Activated naive CD4-positive, alpha-beta T cell treated with Interleukin-2 at 50 U/mL for 16 hours (primary cell): ENCODE measurements around the gene FFAR1.
"Not testable (repeated sequence)": the region's sequence is repeated elsewhere in the genome, so short reads cannot be mapped to it uniquely, and the experiment has no call there.

Experiments
- DNase-seq: peaks from one replicate; pipeline ENCODE4 v3.0.0-alpha.2; 2020

FFAR1 gene

DNA sequence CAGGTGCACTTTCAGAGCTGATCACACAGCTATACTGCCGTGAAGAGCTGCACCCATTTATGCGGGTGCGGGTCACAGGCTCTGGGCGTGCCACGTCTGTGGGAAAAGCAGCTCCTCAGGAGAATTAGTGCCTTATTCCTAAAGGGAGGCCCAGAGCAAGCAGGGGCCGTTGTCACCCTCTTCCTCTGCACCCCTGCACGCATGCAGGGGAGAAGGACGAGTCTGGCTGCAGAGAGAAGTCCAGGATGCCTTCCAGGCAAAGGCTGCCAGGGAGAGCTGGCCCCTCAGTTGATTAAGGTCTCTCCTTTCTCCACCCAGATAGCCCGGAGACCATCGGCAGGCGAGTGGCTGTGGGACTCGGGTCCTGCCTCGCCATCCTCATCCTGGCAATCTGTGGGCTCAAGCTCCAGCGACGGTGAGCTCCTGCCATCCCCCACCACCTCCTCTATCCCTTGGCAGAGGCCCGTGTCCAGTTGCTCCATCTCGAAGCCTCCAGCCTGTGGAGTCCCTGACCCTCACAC is 3.1 kb upstream of the FFAR1 start:
- no peak for DNase-seq

- no peak for DNase-seq
Observed at GRCh38 chr19:35345671-35346111, 2.0 kb upstream of the FFAR1 start.

DNA sequence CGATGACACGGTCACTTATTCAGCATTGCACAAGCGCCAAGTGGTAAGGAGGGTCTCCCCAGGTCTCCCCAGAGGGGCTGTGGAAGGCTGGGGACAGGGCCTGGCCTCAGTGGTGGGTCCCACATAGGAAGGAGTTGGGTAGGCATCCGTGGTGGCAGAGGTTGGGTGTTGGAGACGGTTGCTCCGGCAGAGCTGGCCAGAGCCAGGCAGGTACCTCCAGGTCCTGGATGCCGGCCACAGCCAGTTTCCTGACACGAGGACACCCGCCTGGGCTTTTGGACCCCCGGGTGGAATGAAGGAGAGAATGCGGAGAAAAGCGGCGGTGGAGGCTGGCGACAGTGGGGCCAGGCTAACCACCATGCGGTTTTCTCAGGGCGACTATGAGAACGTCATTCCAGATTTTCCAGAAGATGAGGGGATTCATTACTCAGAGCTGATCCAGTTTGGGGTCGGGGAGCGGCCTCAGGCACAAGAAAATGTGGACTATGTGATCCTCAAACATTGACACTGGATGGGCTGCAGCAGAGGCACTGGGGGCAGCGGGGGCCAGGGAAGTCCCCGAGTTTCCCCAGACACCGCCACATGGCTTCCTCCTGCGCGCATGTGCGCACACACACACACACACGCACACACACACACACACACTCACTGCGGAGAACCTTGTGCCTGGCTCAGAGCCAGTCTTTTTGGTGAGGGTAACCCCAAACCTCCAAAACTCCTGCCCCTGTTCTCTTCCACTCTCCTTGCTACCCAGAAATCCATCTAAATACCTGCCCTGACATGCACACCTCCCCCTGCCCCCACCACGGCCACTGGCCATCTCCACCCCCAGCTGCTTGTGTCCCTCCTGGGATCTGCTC is 1.3 kb upstream of the FFAR1 start:
- peak; percentile 69 for DNase-seq

GRCh38 chr19:35347930-35348298 is 212 bp downstream of the FFAR1 start:
- DNase-seq, result no peak

DNA sequence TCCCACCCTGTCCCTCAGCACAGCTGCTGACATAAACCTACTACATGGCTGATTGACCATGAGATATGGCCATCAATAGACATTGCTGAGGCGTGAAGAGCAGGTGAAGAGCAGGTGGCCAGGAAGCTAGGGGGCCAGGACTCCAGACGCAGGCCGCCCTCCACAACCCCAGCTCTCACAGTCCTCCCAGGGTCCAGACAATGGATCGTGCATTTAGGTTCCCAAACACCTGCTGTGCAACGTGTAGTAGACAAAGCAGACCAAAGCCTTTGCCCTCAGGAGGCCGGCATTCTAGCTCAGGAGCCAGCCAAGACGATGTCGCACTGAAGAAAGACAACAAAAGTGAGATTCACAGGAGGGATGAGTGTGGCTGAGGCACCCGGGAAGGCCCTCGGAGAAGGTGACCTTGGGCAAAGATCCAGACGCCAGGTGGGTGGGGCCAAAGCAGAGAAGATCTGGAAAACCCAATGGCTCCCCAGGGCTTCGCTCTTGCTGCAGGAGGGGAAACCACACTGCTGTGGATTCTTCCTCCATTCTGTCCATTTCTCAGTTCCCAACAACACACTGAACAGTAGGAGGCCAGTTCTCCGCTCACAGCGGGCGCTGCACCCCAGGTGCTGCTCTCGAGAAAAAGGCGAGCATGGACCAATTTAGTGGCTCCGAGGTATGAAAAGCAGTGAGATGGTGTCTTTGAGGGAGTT is 1.4 kb downstream of the FFAR1 start:
- DNase-seq, result no peak

DNA sequence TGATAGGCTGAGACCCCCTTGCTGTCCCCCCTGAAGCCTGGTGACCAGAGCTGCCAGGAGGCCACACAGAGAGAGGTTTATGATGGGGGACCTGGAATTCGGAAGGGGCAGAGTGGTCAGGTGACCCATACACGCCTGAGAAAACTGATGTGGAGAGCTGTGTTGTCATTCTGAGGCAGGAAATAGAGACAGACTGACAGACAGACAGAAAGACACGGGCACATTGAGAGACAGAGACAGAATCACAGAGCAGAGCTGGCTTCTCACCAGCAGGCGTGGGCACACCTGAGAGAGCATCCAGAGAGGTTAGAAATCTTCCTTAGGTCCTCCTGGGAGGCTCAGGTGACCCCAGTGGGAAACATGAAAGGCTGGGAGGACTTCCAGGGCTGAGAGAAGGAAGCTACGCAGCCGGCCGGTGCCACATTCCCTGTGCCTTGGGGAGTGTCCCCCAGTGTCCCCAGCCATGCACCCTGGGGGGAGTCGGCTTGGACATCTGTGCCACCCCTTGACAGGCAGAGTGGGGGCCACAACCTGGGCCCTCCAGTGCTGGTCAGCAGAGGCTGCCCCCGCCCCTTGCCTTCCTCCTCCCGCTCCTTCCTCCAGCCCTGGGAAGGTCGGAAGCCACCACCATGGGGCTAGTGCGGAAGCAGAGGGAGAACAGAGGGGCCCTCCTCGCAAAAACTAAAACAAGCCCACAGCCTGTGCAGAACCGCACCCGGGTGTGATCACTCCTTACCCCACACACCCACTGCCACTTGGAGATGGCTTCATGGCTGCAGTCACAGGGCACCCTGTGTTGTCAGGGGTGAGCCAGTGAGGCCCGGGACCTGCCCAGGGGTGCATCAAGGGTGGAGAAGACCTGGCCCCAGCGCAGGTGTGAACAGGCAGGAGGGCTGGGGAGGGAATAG is 2.2 kb downstream of the FFAR1 start:
- no peak for DNase-seq

- DNase-seq, result no peak
Observed at GRCh38 chr19:35350591-35350990, 2.9 kb downstream of the FFAR1 start.

GRCh38 chr19:35351411-35352176 is 3.9 kb downstream of the FFAR1 start:
- no peak for DNase-seq

DNA sequence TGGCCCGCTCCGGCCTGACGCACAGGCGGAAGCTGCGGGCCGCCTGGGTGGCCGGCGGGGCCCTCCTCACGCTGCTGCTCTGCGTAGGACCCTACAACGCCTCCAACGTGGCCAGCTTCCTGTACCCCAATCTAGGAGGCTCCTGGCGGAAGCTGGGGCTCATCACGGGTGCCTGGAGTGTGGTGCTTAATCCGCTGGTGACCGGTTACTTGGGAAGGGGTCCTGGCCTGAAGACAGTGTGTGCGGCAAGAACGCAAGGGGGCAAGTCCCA is 4.4 kb downstream of the FFAR1 start:
- no peak for DNase-seq

DNA sequence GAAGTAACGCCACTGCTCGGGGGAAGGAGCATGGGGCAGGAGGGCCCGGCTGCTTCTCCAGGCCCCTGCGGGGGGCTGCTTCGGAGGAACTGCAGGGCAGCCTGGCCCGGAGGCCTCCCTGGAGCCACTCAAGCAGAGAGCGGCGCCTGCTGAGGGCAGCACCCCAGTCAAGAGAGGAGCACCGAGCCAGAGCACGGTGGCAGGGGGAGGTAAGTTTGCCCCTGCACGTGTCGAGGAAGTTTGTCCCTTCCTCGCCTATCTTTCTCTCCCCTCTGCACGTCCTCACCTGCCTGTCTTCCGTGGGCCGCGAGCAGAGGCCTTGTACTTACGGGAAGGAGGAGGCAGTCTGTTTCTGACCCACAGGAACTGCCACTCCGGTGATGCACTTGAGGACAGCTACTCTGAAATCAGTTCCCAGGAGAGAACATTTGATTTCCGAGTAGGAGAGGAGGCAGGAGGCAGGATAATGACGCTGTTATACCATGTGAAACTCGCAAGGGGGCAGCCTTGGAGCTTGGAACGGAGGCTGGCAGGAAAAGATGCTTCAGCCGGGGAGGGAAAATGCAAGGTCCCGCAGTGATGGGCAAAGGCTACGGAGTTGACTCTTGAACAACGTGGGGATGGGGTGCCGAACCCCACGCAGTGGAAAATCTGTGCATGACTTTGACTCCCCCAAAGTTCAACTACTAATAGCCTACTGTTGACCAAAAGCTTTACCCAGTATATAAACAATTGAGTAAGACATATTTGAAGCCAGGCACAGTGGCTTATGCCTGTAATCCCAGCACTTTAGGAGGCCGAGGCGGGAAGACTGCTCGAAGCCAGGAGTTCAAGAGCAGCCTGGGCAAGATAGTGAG is 5.0 kb downstream of the FFAR1 start:
- DNase-seq, result peak; percentile 70

- DNase-seq, result no peak
Observed at GRCh38 chr19:35353635-35354034, 5.9 kb downstream of the FFAR1 start.

DNA sequence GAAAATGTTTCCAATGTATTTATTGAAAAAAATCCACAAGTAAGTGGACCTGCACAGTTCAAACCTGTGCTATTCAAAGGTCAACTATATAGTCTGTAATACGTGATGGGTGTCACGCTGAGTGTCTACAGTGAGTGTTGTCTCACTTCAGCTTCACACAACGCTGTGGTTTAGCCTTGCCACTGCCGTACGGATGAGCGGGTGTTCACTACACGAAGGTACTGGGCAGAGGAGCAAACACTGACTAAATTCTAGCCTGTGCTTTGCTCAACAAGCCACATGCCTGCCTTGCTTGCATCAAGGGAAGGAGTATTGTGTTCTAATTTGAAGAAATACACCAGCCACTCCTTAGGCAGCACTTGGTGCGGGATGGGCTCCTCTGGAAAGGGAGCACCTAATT is 7.2 kb downstream of the FFAR1 start:
- no peak for DNase-seq

- no peak for DNase-seq
Observed at GRCh38 chr19:35355791-35356460, 8.2 kb downstream of the FFAR1 start.

DNA sequence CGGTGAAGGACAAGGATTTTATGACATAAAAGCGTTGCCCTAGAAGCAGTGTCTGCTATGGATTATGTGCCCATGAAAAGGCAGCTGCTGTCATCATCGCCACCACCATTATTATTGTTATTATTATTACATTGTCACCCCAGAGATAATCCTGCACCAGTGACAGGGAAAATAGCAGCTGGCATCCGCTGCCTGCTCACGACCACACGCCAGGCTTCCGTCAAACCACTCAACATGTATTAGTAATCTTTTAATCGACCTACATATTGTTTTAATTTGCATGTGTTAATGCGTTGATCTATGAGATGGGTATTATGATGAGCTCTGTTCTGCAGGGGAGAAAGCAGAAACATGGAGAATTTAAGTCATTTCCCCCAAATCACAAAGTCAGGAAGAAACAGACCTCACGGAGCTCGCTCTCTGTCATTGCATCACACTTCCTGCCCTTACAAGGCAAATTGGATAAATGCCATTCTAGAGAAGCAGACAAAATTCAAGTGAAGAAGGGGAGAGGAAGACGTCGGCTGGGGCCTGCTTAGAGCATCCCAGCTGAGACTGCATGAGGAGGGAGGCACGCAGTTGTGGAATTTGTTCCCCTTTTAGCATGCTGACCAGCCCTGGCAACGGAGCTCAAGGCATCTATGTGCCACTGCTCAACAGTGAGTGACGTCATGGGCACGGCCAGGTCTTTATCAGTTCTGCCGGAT is 10.3 kb downstream of the FFAR1 start, which contains the start of gene FFAR3:
Gene FFAR3 (plus strand): TSS at position 594 of the 707 bp plus-strand sequence. CDS start 431 bp downstream, outside the sequence.
- DNase-seq, result no peak

- not testable (repeated sequence) for DNase-seq
Observed at GRCh38 chr19:35358834-35359233, 11.1 kb downstream of the FFAR1 start.

GRCh38 chr19:35359395-35359794 is 11.7 kb downstream of the FFAR1 start:
- not testable (repeated sequence) for DNase-seq

GRCh38 chr19:35360081-35360480 is 12.4 kb downstream of the FFAR1 start:
- DNase-seq, result not testable (repeated sequence)

DNA sequence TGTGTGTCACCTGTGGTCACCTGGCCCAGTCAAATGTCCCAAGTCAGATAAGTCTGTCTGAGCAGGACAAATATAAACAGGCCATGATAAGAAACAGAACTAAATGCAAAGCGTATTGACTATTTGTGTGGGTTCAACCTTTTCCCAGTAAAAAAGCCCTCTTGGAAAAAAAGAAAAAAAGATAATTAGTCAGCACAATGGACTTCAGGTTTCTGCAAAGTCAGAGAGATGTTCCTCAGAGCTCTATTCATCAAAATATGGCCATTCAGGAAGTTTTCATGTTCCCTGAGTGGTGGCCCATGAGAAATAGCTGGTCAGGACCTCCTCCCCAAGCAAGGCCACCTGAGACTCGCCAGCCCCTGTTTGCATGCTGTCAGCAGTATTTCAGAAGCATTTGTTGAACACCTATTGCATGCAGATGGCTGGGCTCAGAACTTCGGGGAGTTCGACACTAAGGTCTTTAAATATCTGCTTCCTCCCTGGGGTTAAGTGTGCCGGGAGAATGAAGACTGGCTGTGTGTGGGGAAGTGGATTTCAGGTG is 13.2 kb downstream of the FFAR1 start:
- no peak for DNase-seq

DNA sequence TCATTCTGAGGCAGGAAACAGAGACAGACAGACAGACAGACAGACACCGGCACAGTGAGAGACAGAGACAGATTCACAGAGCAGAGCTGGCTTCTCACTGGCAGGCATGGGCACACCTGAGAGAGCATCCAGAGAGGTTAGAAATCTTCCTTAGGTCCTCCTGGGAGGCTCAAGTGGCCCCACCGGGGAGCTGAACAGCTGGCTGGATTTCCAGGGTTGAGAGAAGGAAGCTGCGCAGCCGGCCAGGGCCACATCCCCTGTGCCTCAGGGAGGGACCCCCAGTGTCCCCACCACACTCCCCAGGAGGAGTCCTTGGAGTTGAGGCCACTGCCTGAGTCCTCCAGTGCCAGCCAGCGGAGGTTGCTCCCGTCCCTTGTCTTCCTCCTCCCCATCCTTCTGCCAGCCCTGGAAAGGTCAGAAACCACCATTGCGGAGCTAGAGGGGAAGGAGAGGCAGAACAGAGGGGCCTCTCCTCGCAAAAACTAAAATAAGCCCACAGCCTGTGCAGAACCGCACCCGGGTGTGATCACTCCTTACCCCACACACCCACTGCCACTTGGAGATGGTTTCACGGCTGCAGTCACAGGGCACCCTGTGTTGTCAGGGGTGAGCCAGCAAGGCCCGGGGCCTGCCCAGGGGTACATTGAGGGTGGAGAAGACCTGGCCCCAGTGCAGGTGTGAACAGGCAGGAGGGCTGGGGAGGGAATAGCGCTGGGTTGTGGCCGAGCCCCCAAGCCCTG is 14.7 kb downstream of the FFAR1 start:
- DNase-seq, result no peak
